ENCODE data around the gene RPAP3.

The RPAP3 gene, protein sequence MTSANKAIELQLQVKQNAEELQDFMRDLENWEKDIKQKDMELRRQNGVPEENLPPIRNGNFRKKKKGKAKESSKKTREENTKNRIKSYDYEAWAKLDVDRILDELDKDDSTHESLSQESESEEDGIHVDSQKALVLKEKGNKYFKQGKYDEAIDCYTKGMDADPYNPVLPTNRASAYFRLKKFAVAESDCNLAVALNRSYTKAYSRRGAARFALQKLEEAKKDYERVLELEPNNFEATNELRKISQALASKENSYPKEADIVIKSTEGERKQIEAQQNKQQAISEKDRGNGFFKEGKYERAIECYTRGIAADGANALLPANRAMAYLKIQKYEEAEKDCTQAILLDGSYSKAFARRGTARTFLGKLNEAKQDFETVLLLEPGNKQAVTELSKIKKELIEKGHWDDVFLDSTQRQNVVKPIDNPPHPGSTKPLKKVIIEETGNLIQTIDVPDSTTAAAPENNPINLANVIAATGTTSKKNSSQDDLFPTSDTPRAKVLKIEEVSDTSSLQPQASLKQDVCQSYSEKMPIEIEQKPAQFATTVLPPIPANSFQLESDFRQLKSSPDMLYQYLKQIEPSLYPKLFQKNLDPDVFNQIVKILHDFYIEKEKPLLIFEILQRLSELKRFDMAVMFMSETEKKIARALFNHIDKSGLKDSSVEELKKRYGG

DNA sequence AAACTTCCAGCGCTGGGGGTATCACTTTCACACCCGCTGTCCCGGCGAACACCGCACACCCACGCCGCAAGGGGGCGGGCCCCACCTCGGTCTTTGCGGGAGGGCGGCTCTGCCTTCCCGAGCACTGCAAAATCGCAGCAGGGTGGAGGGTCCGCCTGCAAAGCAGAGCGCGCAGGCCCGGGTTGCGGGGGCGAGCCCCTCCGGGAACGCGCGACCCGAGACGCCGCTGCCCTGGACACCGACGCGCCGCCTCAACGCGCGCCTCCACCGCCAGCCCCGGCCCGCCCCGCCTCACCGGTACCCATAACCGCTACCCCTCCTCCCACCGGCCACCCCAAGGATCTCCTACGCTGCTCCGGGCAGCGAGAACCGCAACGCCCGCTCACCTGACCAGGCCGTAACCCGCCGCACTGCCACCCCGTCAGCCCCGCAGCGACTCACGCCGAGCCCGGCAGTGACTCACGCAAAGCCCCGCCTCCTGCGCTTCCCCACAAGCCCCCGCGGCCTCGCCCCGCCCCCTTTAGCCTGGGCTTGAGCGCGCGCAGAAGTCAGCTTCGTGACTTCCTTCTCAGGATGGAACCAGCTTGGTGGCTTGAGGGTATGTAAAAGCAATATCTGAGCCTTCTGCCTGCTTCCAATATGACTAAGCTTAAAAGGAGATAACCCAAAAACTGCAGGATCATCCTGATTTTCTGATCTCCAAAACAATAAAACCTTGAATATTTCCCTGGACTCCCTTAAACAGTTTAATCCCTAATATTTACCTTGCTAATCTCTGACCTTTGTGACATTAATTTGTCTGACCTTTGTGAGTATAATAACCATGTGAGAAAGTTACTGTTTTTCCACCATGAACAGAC, at the start of gene RPAP3:
Gene RPAP3 (minus strand): TSS at position 465 of the 860 bp plus-strand sequence. CDS start 3,190 bp downstream, outside the sequence.
- peak; percentile 94 for DNase-seq

DNA sequence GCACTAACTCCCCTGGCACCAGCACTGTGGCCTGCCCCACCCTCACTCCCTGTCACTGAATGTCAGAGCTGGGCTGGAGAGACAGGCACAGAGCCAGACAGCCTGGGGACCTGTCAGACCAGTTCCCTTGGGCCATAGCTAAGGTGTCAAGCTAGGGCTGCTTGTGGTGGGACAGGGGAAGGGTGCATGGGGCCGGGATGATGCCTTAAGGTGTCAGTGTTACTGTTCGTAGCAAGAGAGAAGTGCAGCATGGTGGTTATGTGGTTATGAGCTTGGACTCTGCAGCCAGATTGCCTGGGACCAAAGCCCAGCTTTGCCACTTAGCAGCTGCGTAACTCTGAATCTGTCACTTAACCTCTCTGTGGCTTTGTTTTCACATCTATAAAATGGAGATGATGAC, 49.1 kb upstream of the RPAP3 start:
- no peak for DNase-seq

DNA sequence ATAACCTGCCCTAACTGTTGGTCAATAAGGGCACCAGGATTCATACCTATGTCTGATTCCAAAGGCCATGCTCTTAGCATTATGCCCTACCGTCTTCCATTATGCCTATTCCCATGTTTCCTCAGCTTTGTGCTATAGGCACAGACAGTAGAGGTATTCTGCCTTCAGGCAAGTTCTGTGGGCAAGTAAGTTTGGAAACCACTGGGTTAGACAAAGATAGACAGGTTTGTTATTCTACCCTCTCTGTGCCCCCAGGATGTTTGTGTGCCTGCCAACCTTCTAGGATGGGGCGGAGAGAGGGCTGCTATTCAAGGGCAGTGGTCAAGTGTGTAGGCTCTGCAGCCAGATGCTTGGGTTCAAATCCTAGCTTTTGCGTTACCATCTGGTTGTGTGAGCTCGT, 48.3 kb upstream of the RPAP3 start:
- DNase-seq, result no peak

DNA sequence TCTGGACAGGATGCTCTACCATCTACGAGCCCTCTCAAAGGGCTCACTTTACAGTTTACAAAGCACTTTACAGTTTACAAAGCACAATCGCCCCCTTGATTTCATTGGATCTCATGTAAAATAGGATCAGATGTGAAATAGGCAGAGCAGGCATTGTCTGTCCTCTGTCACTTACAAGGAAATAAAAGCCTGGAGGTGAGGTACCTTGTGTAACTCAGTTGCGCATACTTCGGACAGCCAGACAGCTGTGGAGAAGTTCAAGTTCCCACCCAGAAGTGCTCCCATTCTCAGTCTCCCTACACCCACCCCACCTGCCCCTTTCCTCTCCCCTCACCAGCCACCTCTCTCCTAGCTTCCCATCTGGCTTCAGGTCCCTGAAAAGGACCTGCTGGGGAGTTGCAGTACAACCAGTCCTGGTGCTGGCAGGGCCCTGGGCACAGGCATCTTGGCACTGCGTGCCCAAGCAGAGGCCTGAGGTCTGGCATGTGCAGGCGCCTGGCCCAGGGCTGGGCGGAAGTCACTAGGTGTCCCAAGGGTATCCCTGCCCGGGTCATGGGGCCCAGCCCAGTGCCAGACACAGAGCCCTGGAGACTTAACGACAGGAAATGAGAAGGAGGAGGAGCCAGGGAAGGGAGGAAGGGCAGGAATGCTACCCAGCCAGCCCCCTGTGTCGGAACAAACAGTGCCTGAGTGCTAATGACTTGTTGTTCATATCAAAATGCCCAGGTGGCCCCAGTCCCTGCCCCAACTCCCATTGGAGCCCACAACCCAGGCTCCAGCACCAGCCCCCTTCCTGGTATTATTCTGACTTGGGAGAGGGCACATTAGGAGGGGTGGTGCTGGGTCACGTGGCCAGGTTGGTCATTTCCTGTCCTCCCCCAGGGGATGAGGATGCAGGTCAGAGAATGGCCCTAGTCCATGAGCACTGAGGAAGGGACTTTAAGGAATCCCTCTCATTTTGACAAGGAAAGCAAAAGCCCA, 47.5 kb upstream of the RPAP3 start:
- no peak for DNase-seq

DNA sequence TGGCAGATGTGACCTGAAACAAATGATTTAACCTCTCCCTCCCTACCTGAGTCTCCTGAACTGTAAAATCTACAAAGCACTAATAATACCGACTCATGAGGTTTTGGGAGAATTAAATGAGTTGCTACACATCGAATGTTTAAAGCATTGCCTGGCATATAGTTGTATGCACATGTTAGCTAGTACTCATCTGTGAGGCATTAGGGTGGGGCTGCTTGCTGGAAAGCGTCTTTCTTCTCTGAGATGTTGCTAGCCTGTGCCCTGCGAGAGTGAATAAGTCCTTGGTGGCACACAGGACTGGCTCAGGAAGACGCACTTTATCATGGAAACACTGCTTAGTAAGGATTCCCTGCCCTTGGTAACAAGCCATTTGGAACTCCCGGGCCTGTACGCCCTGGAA, 46.7 kb upstream of the RPAP3 start:
- DNase-seq, result no peak

DNA sequence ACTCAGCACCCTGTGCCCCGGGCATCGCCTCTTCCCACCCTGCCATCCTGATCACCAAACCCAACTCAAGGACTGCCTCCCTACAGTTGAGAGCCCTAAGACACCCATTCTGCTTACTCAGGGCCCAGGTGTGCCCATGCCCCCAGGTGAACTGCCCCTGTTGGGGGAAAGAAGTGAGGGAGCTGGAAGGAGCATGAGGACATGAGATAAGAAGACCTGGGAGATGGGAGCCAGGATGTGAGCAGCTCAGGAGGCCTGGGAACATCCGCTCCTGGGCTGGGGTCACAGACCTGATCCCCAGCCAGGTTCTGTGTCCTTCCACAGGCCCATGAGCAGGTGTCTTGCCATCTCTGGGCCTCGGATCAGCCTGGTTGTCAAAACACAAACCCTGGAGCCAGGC, 46.3 kb upstream of the RPAP3 start:
- no peak for DNase-seq

DNA sequence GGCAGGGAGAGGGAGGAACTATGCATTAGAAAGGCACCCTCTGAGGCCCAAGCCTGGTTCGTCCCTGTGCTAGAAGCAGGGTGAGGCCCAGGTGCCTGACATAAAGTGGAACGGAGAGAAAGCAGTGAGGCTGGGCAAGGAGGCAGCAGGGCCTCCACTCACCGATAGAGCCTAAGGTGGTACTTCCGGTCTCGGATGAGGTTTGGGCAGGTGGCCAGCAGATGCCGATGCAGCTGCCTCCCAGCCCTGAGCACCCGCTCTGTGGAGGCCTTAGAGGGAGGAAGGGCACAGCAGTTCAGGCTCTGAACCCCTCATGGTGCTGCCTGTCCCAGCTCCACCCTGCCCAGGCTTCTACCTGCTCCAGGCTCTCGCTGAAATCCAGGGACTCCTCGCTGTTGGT, 45.7 kb upstream of the RPAP3 start:
- DNase-seq, result no peak

DNA sequence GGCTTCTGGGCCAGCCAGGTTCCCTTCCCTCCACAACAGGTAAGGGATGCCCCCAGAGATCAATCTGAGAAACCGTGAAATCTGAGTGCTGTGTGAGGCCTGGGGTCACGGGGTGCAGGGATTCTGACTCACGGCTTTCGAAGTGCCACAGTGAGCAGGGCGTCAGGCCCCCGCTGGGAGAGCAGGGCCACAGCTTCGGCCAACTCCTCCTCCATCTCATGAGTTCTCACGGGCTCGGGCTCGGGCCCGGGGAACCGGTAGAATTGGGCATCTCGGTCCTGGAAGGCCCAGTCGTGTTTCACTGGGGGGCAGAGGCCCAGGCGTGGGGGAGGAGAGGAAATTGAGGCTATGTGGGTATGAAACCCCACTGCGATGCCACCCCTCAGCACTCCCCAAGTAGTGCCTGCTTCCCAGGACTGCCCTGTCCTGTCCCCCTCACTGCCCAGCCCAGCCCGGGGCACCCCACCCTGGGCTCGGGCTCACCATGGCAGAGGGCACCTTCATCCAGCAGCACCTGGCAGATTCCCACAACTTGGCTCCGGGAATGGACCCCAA, 45.2 kb upstream of the RPAP3 start:
- DNase-seq, result no peak

DNA sequence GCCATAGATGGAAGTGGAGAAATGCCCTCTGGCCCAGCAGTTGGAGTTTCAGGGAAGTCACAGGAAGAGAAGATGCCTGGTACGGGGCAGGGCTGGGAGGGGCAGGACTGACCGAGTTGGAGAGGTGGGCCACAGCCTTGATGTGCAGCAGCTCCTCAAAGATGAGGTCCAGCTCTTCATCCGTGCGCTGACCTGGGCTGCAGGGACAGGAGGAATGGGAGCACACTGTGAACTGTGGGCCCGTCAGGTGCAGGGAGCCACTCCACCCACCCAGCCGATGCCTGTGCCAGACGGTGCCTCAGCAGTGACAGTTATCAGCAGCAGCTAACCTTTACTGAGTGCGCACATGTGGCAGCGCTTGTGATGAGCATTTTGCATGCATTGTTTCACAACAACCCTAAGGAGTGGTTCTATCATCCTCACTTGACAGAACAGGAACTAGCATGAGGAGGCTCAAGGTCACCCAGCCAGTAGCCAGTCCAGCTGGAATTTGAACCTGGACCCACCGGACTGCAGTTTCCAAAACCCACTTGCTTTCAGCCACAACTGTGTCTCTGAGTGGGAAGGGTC, 44.5 kb upstream of the RPAP3 start:
- DNase-seq, result no peak

DNA sequence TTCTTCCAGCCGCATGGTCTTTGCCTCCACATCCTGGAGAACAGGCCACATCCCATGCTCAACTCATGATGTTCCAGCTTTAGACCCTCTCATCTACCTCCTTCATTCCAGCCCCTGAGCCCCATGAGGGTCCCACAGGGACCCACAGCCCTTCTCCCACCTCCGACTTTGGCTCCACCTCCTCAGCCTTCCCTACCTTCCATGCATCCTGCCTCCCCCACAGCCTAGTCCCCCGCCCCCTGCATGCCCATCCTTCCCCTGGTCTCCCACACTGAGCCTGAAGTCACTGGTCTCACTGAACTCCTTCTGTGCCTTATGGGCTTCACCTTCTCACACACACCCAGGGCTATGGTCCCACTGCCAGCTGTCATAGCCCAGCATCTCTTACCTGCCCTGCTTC, 43.1 kb upstream of the RPAP3 start:
- no peak for DNase-seq

DNA sequence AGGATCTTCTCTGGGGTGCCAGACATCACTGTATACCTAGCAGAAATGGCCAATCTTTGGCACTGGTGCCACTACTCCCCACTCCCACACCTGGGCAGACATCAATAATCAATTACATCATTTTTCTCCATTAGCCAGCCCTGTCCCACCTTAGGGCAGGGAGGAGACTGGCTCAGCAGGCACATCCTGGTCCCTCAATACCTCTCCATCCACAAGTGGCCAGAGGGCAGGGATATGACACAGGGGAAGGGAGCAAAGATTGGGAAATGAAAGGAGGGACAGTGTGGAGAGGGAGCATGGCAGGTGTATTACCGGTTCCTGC, 42.6 kb upstream of the RPAP3 start:
- no peak for DNase-seq

DNA sequence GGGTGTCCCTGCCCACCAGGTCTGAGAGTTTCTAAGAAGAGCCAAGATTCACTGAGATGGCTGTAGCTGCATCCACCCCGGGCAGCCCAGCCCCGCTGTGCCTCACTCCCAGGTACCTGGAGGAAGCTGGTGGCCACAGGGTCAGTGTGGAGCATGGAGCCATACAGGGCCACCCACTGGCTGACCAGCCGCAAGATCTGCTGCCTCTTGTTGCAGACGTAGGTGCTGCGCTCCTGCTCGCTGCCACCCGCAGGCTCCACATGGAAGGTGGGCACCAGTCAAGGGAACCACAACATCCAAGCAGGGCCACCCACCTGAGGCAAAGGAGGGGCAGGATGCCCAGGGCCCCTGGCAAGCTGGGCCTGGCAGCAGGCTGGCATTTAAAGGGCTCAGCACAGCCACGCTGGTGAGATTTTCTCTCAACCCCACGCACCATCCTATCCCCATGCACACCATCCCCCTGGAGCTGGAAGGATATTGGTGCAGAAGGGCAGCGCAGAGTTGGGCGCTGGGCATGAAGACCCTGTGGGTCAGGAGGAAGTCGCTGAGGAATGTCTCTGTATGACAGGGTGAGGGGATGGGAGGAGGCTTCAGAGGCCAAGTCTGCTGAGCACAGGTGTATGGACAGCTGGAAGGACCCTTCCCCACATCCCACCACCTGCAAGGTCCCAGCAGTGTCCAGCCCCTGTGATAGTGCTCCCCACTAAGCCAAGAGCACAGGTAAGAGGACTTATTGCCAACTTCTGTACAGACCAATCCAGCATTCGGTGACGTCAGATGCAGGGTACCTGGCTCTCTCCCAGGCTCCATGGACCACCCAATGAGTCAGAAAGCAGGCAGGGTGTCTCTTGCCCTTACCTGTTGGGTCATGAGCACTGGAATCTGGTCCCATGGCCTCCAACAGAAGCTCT, 42.0 kb upstream of the RPAP3 start:
- DNase-seq, result no peak

DNA sequence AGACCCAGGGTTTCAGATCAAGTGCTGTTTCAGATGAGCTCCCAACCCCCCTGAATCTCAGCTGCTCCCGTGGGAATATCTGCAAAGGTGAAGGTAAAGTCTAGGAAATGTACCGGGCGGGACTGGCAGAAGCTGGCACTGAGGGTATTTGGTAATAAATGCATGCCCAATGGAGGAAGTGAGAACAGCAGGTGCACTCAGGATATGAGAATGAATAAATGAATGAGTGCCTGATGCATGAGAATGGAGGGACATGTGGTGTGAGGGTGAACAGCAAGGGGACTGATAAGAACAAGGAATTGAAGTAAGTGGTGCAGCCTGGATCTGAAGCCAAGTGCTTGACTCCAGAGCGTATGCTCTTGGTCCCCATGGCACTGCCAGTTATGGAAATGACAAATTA, 41.3 kb upstream of the RPAP3 start:
- DNase-seq, result no peak

DNA sequence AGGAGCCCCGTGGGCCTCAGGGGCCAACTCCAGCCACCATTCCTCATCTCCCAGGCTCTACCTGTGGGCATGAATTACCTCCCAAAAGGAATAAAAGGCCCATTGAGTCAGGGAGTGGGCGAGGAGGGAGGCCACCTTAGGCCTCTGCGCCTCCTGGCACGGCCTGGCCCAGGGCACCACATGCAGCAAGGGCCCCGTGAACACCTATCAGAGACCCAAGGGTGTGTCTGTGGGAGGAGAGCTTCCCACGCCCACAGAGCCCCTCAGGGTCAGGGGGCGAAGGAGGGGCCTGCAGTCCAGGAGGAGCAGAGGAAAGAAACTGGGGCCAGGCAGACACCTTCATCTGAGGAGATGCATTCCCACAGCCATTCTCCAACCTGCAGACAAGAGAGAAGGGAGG, 40.7 kb upstream of the RPAP3 start:
- no peak for DNase-seq

DNA sequence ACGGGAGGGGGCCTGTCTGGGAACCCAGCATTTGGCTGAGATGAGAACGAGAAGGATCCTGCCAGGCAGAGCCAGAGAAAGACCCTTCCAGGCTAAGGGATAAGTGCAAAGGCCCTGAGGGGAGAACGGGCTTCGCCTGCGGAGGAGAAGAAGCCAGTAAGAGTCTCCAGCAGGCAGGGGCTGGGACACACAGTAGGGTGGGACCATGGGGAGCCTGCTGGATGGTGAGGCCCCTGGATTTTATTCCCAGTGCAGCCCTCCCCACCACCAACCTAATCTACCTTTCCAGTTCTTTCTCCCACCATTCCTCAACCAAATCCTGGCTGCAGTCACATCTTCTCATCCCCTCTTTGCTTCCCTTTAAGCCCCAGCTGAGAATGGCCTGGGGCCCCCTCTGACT, 40.2 kb upstream of the RPAP3 start:
- no peak for DNase-seq

DNA sequence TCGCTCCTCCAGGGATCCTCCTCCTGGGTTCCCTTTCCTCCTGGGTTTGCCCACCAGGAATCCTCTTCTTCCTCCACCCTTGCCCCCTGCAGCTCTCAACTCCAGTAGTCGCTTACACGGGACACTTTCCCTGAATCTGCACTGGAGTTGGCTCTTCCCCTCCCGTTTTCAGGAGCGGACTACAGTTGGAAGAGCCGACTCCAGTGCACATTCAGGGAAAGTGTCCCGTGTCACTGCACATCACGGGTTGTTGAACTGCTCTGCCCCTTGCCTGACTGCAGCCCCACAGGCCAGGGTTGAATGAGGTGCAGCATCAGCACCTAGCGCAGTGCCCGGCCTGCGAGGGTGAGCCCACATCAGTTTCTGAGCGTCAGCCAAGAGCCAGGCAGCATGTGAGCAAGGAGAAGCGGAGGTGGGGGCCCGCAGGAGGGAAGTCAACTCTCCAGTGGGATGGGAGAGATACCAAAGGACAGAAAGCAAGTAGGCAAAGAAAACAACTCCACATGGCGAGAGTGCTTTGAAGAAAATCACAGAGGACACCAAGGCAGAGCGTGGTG, 39.7 kb upstream of the RPAP3 start:
- no peak for DNase-seq

DNA sequence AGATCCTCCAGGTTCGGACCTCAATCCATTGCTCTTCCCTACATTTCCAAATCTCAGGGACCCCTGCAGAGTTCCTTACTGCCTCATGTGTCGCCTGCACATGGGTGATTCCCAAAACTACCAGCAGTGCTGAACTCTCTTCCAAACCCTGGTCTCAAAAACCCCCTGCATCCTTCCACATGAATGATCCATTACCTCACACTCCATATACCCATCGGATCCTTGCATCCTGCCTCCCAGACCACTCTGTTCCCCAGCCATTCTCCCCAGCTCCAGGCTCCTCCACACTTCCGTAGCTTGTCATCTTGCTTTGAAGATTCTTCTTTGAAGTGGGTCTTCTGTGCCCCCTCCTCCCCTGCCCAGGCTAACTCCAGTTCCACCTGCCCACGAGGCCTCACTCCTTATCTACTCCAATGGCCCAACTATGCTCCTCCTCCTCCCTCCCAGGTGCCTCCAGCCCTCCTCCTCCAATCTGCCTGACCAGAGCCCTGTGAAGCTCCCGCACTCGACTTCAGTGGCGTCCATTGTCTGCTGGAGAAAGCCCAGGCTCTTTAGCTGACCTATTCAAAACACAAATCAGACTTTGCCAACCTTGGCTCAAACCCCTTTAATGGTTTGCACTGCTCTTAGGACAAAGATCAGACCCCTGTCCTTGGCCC, 39.1 kb upstream of the RPAP3 start:
- DNase-seq, result no peak

DNA sequence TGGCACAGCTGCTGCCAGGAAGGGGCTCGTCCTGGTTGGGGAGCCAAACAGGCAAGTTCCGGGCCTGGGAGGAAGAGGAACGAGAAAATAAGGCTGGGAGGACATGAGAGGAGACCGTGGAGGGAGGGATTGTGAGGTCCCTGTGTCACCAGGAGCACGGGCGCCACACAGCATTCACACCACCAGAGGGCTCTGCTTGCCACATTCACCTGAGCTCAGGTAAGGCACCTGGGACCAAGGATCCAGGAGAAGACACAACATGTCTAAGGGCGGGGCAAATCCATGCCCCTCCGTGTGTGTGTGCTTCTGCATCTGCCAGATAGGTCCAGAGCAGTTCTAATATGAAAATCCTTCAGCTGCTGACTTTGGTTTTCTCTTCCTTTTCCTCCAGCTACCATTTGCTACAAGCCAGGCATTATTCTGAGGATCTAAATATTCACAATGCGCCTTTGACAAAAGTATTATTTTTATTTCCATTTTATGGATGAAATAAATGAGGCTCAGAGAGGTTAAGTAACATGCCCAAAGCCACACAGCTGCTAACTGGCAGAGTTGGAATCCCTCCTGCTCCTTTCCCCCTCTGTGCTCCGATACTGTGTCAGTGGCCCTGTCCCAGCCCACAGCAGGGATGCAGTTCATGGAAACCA, 38.3 kb upstream of the RPAP3 start:
- DNase-seq, result peak; percentile 74

DNA sequence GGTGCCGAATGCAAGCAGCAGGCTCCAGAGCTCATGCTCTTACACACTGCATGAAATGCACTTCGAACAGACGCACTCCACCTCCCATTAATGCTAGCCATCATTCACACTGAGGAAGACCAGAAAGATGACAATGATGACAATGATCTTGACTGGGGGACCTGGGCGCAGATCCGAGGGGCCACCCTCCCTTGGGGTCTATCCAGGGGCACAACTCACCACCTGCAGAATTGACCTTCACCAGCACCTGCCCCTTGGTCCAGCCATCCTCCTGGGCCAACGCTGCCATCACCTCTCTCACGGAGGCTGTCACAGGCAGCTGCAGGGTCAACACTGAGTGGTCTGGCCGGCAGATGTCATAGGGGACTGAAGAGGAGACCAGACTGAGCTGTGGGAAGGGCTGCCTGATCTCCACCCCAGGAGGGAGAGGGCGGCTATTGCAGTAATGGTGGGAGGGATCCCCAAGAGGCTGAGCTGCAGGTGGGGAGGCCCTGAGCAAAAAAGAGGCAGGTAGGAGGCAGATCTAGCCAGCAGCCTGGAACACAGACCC, 37.6 kb upstream of the RPAP3 start:
- DNase-seq, result no peak
